LoVo (cell line): ENCODE measurements around the gene CCDC167.
"Not testable (repeated sequence)": the region's sequence is repeated elsewhere in the genome, so short reads cannot be mapped to it uniquely, and the experiment has no call there.

Source experiments
- DNase-seq: peaks from one replicate; pipeline ENCODE4 v3.0.0-alpha.2; 2016; ENCODE audit warnings: low spot score

The CCDC167 gene

GRCh38 chr6:37473364-37474095 is 26.2 kb downstream of the CCDC167 start:
- no peak for DNase-seq

DNA sequence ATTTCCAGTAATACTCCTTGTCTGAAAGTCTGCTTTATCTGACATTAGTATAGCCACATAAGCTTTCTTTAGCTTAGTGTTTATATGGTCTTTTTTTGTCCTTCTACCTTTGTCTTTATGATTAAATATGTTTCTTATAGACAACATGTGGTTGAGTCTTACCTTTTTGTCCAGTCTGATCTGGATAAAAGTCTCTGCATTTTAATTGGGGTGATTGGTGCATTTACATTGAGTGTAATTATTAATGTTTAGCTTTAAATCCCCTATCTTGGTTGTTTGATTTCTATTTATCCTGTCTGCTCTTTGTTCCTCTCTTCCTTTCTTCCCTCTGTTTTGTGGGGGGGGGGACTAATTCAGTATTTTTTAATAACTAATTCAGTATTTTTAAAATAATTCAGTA is 32.0 kb downstream of the CCDC167 start:
- DNase-seq = no peak

DNA sequence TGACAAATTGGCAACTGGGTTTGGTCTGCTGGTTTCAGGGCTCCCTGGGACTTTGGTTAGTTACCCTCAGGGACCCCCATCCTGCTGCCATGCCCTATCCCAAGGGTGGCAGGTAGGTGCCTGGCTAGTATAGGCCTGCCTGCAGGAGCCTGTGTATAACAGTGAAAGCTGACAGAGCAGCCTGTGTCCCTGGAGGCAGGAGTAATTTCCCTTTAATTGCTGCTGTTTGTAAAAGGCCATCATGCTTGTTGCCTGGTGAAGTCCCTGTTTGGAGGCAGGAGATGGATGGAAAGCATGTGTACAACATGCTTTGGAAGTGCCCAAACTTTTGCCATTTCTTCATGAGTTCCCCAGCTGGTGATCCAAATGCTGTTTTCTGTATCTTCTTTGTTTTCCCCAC is 36.6 kb downstream of the CCDC167 start:
- DNase-seq = no peak

- DNase-seq = no peak
Measured at GRCh38 chr6:37460805-37461204, 38.9 kb downstream of the CCDC167 start.

DNA sequence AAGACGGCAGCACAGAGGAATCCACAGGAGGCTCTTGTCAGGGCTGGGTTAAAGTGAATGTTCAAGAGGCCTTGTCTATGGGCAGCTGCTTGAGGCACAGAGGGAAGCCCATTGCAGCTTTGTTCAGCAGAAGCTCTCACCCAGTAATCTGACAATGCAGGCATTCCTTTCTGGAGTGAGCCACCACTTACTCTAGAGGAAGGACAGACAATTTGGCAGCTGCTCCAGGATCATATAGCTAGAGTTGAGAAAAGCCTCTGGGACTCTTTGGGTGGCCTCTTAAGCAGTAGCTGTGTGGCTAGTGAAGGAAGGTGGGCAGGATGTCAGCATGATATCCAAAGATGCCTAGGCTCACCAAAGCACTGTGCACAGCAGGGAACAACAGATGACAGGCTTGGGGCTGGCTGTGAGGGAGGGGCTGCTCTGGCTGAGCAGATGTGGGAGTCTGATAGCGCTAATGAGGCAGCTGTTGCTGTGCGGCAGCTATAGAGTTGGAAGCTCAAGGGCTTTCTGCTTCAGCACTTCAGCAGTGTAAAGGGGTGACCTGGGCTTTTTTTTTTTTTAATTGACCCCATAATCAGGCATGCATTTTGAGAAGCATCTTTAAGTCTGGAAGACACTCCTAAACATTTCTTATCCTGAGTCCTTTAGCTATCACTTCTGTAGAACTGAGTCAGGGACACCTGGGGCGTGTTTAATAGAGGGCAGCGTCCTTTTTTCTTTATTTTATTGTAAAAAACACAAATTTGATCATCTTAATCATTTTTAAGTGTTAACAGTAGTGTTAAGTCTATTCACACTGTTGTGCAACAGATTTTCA is 39.5 kb downstream of the CCDC167 start:
- DNase-seq = no peak

DNA sequence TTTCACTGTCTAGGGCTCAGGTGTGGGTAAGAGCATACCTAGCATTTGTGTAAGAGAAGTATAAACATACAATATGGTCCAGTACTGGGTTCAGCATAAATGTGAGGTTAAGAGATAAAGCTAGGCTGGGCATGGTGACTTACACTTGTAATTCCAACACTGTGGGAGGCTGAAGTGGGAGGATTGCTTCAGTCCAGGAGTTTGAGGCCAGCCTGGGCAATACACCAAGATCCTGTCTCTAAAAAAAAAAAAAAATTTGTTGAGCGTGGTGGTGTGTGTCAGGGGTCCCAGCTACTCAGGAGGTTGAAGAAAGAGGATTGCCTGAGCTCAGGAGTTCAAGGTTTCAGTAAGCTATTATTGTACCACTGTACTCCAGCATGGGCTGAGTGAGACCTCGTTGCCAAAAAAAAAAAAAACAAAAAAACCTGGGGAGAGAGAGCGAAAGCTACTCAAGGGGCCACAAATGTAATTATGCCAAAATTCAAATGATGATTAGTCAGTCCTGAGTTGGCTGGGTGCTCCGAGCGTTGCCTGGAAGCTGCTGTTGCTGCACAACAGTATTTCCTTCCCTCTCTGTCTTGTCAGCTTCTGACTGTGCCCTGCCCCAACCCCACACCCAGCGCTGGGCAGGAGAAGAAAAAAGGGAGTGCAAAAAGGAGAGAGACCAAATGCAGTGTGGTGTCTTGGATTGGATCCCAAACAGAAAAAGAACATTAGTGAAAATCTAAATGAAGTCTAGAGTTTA is 42.7 kb downstream of the CCDC167 start:
- DNase-seq = no peak

- DNase-seq = no peak
Measured at GRCh38 chr6:37456126-37456525, 43.6 kb downstream of the CCDC167 start.

GRCh38 chr6:37454420-37455140 is 45.1 kb downstream of the CCDC167 start:
- DNase-seq = no peak

- DNase-seq = no peak
Measured at GRCh38 chr6:37452522-37452921, 47.2 kb downstream of the CCDC167 start.

DNA sequence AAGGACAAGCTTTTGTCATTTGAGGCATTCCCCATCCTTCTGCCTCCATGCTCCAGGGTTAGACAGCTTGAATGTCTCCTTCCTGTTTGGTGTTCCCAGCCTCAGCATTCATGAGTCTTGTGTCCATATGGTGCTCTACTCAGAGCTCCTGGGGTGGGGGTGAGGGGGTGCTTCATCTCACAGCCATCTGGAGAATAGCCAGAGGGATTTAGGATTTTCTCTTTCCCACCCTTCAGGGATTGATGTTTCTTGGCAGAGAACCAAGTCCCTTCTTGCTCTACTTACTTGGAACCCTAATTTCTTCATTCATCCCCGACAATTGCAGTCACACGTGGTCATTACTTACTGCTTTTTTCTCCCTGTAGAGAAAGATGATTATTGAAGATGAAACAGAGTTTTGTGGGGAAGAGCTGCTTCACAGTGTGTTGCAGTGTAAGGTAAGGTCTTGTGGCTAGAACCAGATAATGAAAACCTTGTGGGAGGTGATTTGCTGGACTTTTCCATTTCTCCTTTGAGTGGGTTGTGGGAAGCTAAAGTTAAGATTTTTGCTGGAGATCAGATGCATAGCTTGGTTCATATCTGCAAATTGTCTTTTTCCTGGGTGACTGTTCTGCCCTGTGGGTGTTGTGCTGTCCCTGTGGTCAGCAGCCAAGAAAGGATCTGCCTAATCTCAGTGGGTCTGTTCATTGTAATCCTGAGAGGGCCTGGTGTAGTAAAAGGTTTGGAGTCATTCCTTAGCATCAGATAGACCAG is 48.1 kb downstream of the CCDC167 start:
- DNase-seq = no peak

DNA sequence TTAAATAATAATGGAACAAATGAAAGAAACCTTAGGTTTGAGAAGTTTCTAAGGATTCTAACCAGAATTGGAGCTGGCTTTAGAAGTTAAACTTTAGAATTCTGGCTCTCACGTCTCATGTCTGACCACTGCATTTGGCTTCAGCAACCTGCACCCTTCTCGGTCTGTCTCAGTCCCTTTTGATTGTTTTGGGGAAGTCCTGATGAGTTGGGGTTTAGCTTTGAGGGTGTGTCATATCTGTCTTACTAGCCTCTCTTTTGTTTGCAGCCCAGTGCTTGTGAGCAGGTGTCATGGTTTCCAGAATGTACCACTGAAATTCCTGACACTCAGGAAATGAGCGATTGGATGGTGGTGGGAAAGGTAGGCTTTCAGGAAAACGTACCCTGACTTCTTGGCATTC is 49.7 kb downstream of the CCDC167 start:
- DNase-seq = no peak

- not testable (repeated sequence) for DNase-seq
Measured at GRCh38 chr6:37443216-37443542, 56.5 kb downstream of the CCDC167 start.

- no peak for DNase-seq
Measured at GRCh38 chr6:37442416-37443215, 57.1 kb downstream of the CCDC167 start.

DNA sequence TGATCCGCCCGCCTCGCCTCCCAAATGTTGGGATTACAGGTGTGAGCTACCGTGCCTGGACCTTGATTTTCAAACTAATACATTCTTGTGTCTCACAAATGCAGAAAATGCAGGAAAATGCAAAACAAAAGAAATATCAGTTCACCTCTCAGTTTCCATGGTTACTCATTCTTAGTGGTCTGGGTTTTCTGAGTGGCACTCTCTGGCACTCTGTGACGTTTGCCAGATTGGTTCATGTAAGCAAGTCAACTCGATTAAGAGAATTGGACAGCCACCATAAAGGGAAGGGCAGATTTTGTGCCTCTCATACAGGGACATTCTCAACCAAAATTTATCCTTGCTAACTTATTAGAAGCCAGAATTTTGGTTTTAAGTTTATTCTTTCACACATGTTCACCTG is 58.0 kb downstream of the CCDC167 start:
- no peak for DNase-seq

GRCh38 chr6:37438930-37439329 is 60.8 kb downstream of the CCDC167 start:
- DNase-seq = no peak

DNA sequence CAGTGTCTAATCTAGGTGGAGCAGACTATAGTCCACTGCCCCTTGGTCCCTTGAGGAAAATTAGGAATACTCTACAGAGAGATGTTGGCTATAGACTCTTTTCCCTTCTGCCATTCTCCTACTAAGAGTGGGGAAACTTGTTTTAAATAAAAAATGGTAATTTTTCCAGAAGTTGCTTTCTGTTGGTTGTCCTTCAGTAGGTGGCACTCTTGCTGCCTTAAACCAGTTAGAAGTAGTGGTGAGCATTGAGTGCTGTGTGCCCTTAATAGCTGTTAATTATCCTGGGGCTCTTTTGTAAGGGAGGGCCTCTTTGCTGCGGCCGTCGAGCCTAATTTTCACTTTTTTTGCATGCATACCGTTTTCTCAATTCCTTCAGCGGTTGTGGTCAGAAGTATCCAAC is 63.9 kb downstream of the CCDC167 start:
- DNase-seq = no peak

- no peak for DNase-seq
Measured at GRCh38 chr6:37435373-37435772, 64.3 kb downstream of the CCDC167 start.

DNA sequence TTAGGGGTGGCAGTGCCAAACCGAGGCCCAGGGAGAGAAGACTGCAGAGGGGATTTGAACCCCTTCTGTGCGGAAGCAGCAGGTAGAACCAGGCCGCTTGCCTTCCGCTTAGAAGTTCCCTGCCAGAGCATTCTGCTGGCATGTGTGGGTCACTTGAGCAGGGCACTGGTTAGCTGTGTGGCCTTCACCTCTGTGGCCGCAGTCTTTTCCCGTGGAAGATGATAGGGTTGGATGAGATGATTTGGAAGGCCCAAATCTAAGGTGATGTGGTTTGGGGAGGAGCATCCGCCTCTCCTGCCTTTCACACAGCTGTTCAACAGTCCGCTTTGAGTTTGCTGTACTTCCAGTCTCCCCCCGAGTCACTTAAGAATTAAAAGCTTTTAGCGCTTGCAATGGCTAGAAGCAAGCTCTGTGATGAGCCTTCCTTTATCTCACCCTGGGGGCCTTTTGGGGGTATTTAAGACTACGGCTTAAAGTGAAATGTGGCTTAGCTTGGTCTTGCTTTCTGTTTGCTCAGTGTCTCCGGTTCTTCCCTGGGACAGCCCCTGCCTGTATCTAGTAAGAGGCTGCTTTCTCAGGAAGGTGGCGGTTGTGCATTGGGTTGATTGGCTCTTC is 65.9 kb downstream of the CCDC167 start:
- DNase-seq = no peak
